Chondrocyte (in vitro differentiated cells): ENCODE results near the gene TIMM23. TPM values are rescaled to one million over a fixed set of nuclear protein-coding genes. Genes with fewer than 3 reads are reported as not detected.
"Not testable (repeated sequence)": the region's sequence is repeated elsewhere in the genome, so short reads cannot be mapped to it uniquely, and the experiment has no call there.

Experiments used
- DNase-seq: peaks from one replicate; pipeline ENCODE4 v3.0.0; 2021; ENCODE audit warnings: mixed read lengths, low spot score
- H3K27ac Mint-ChIP-seq: one replicate; pipeline ENCODE4 v1.8.0; 2021; ENCODE audit warnings: mild to moderate bottlenecking, moderate library complexity, mixed read lengths; ENCODE audit not compliant: unreplicated experiment
- H3K27me3 Mint-ChIP-seq: 2 replicates; pipeline ENCODE4 v1.8.0; 2021; ENCODE audit warnings: low read depth, mixed read lengths
- H3K36me3 Mint-ChIP-seq: 2 replicates; pipeline ENCODE4 v1.8.0; 2021; ENCODE audit warnings: low read depth, mixed read lengths
- H3K4me1 Mint-ChIP-seq: 2 replicates; pipeline ENCODE4 v1.8.0; 2021; ENCODE audit warnings: low read depth, mild to moderate bottlenecking, mixed read lengths
- H3K4me3 Mint-ChIP-seq: one replicate; pipeline ENCODE4 v1.8.0; 2021; ENCODE audit warnings: mild to moderate bottlenecking, moderate library complexity, mixed read lengths; ENCODE audit not compliant: unreplicated experiment
- H3K9me3 Mint-ChIP-seq: 2 replicates; pipeline ENCODE4 v1.8.0; 2021; ENCODE audit warnings: low read depth, mixed read lengths
- CTCF ChIP-seq: fragments of 200-600 bp; sonication (generic); IDR thresholded peaks from 2 replicates; pipeline ENCODE4 v1.5.0; 2021; ENCODE audit warnings: antibody characterized with exemption, mild to moderate bottlenecking, moderate library complexity
- total RNA-seq: library from RNA; stranded (reverse); gene quantifications from 3 replicates; pipeline ENCODE4 v1.2.1, GENCODE V29; 2021

Gene TIMM23
- total RNA-seq, 1 donor from 2014 or later = 60.2 TPM

DNA sequence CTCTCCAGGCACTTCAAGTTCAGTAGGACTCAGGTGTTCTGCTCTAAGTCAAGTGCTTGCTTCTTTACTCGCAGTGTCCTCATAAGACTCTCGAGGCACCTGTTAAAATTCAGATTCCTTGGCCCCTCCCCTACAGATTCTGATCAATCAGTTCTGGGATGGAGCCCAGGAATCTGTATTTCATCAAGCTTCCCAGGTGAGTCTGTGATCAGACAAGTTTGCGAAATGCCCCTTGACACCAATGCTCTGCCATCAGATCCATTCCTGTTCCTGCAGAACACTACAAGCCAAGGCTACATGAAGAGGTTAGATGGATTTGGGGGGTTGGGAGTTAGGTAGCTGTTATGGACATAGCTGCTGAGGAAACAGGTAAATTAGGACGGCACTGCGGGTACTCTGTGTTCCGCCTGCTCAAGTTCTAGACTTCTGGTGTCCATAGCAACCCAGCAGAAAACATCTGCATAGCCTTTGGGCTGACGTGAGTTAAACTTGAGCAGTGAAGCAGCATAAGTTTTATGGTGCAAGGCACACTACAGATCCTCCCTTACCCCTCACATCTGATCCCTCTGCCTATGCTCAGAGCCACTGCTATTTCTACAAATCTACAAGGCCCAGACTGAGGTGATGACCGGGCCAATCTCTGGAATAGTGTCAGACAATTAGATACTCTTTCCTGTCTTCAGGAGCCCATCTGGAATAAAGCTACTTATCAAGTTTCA, 65.0 kb downstream of the TIMM23 start:
- Mint-ChIP-seq H3K27ac (no peak overlapping the region), H3K9me3 (no peaks in the 10 kb centered on the region), H3K4me3 (no peak overlapping the region), H3K4me1 (peaks cover 5% of the 10 kb centered on the region), H3K27me3 (peaks cover 6% of the 10 kb centered on the region), H3K36me3 (no peaks in the 10 kb centered on the region)
- DNase-seq = no peak
- TF ChIP-seq CTCF = no peak

GRCh38 chr10:46040004-46040403, 67.7 kb downstream of the TIMM23 start:
- Mint-ChIP-seq H3K4me1 (no peaks in the 10 kb centered on the region), H3K27me3 (peaks cover 18% of the 10 kb centered on the region), H3K4me3 (no peak overlapping the region), H3K36me3 (no peaks in the 10 kb centered on the region), H3K27ac (no peak overlapping the region), H3K9me3 (no peaks in the 10 kb centered on the region)
- no peak for TF ChIP-seq CTCF
- DNase-seq = no peak

DNA sequence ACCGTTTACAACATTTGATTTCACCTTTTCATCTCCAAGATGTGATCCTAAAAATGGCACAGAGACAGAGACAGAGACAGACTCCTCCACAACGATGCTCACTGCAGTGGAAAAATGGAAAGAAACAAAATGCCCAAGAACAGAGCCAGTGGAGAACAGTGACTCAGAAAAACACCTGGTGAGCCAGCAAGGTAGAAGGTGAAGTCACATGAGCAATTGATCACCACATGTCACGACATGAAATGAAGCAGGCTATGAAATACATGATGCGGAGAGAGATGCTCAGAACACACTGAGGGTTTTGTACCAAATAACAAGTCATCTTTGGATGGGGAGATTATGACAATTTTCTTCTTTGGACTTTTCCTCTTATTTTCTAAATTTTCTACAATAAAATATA, 70.2 kb downstream of the TIMM23 start:
- no peaks in the 10 kb centered on the region for H3K4me1 Mint-ChIP-seq
- H3K27me3 Mint-ChIP-seq = peaks cover 35% of the 10 kb centered on the region
- no peaks in the 10 kb centered on the region for H3K36me3 Mint-ChIP-seq
- TF ChIP-seq CTCF = no peak
- H3K27ac Mint-ChIP-seq = no peak overlapping the region
- H3K4me3 Mint-ChIP-seq = no peak overlapping the region
- no peaks in the 10 kb centered on the region for H3K9me3 Mint-ChIP-seq
- DNase-seq = no peak

GRCh38 chr10:46046261-46046660, 74.0 kb downstream of the TIMM23 start, which contains the start of gene MSMB:
MSMB (minus strand) TSS chr10:46046269; CDS start chr10:46046237, 32 bp downstream.
- Mint-ChIP-seq H3K9me3 (no peaks in the 10 kb centered on the region), H3K4me1 (no peaks in the 10 kb centered on the region), H3K27ac (no peak within 1 kb of the TSS), H3K27me3 (peaks cover 45% of the 10 kb centered on the region), H3K4me3 (no peak within 1 kb of the TSS), H3K36me3 (no peaks in the 10 kb centered on the region)
- no peak for TF ChIP-seq CTCF
- DNase-seq = no peak

GRCh38 chr10:46048152-46048551, 75.9 kb downstream of the TIMM23 start:
- H3K27ac Mint-ChIP-seq = no peak overlapping the region
- H3K36me3 Mint-ChIP-seq = no peaks in the 10 kb centered on the region
- no peaks in the 10 kb centered on the region for H3K4me1 Mint-ChIP-seq
- TF ChIP-seq CTCF = no peak
- no peaks in the 10 kb centered on the region for H3K9me3 Mint-ChIP-seq
- no peak for DNase-seq
- H3K4me3 Mint-ChIP-seq = no peak overlapping the region
- peaks cover 36% of the 10 kb centered on the region for H3K27me3 Mint-ChIP-seq

DNA sequence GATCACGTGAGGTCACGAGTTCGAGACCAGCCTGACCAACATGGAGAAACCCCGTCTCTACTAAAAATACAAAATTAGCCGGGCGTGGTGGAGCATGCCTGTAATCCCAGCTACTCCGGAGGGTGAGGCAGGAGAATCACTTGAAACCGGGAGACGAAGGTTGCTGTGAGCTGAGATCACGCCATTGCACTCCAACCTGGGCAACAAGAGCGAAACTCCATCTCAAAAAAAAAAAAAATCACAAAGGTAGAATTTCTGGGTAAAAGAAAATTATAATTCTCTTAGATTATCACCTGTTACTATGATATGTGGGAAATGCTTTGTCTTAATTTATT, 77.2 kb downstream of the TIMM23 start:
- H3K4me3 Mint-ChIP-seq, H3K9me3 Mint-ChIP-seq, H3K36me3 Mint-ChIP-seq, H3K27ac Mint-ChIP-seq, H3K4me1 Mint-ChIP-seq, DNase-seq: not testable (repeated sequence)
- peaks cover 37% of the 10 kb centered on the region for H3K27me3 Mint-ChIP-seq
